HepG2 (cell line): ENCODE data around the gene CLDN9. TPM values are rescaled to one million over a fixed set of nuclear protein-coding genes. Genes with fewer than 3 reads are reported as not detected.
A peak's percentile ranks its signal among the peaks of the same experiment; 100 is the strongest.

ENCODE experiments used
- CCAR2 ChIP-seq: fragments of 200-400 bp; formaldehyde crosslinking; optimal IDR thresholded peaks from 2 replicates; pipeline ENCODE3; 2018; ENCODE audit warnings: low read depth, mild to moderate bottlenecking, low read length, moderate library complexity
- CREB1 ChIP-seq, 2 experiments: fragments of 450-650 bp in 1 of 2; IDR thresholded peaks; 2 replicates each; pipeline ENCODE4 v1.6.1; 2016 to 2017; ENCODE audit warnings: control low read depth in 1 of 2, mild to moderate bottlenecking in 1 of 2, missing compliant biosample characterization in 1 of 2, missing genetic modification characterization in 1 of 2
- CREM ChIP-seq, 2 experiments: sonication (generic) in 1 of 2; formaldehyde crosslinking in 1 of 2; IDR thresholded peaks; 2 replicates each; pipeline versions ENCODE4 v1.4.0 to v1.6.1; 2016 to 2020; ENCODE audit warnings: antibody characterized with exemption in 1 of 2, mild to moderate bottlenecking in 1 of 2, missing genetic modification reagents in 1 of 2
- DMAP1 ChIP-seq: IDR thresholded peaks from 2 replicates; pipeline ENCODE4 v1.6.1; 2016
- HOXA5 ChIP-seq: sonication (generic); formaldehyde crosslinking; IDR thresholded peaks from 2 replicates; pipeline ENCODE4 v1.4.0; 2020; ENCODE audit warnings: missing genetic modification reagents
- KAT7 ChIP-seq: IDR thresholded peaks from 2 replicates; pipeline ENCODE4 v1.6.1; 2018; ENCODE audit warnings: borderline replicate concordance, missing compliant biosample characterization
- KLF13 ChIP-seq: sonication (generic); formaldehyde crosslinking; IDR thresholded peaks from 2 replicates; pipeline ENCODE4 v1.4.0; 2020; ENCODE audit warnings: mild to moderate bottlenecking, missing genetic modification reagents
- MATR3 ChIP-seq: sonication (generic); formaldehyde crosslinking; IDR thresholded peaks from 2 replicates; pipeline ENCODE4 v1.4.0; 2020; ENCODE audit warnings: missing genetic modification reagents
- MIXL1 ChIP-seq: IDR thresholded peaks from 2 replicates; pipeline ENCODE4 v1.6.1; 2016
- MXD3 ChIP-seq: IDR thresholded peaks from 2 replicates; pipeline ENCODE4 v1.6.1; 2016; ENCODE audit warnings: mild to moderate bottlenecking, missing biosample characterization, missing genetic modification reagents
- MYNN ChIP-seq: sonication (generic); formaldehyde crosslinking; IDR thresholded peaks from 2 replicates; pipeline ENCODE4 v1.4.0; 2020; ENCODE audit warnings: mild to moderate bottlenecking, low read depth, missing genetic modification reagents
- NCOA2 ChIP-seq: sonication (generic); formaldehyde crosslinking; IDR thresholded peaks from 2 replicates; pipeline ENCODE4 v1.8.0; 2022; ENCODE audit warnings: inconsistent platforms
- NFE2 ChIP-seq: sonication (generic); formaldehyde crosslinking; IDR thresholded peaks from 2 replicates; pipeline ENCODE4 v1.4.0; 2020; ENCODE audit warnings: missing genetic modification reagents
- NFE2L2 ChIP-seq: fragments of 150-350 bp; IDR thresholded peaks from 2 replicates; pipeline ENCODE4 v1.6.1; 2014; ENCODE audit warnings: low read length
- NR3C1 ChIP-seq: sonication (generic); formaldehyde crosslinking; IDR thresholded peaks from 2 replicates; pipeline ENCODE4 v1.4.0; 2020; ENCODE audit warnings: missing genetic modification reagents
- PAX8 ChIP-seq: sonication (generic); formaldehyde crosslinking; IDR thresholded peaks from 2 replicates; pipeline ENCODE4 v1.8.0; 2022; ENCODE audit warnings: mild to moderate bottlenecking, missing genetic modification reagents, borderline replicate concordance
- PTBP1 ChIP-seq: fragments of 200-400 bp; formaldehyde crosslinking; IDR thresholded peaks from 2 replicates; pipeline ENCODE4 v1.6.1; 2018; ENCODE audit warnings: low read length, low read depth; ENCODE audit not compliant: poor library complexity, severe bottlenecking
- RBAK ChIP-seq: sonication (generic); formaldehyde crosslinking; IDR thresholded peaks from 2 replicates; pipeline ENCODE4 v1.5.1; 2020; ENCODE audit warnings: mild to moderate bottlenecking, missing genetic modification reagents
- ZBTB37 ChIP-seq: sonication (generic); formaldehyde crosslinking; IDR thresholded peaks from 2 replicates; pipeline ENCODE4 v1.4.0; 2020; ENCODE audit warnings: mild to moderate bottlenecking, missing genetic modification reagents
- ZNF317 ChIP-seq: sonication (generic); formaldehyde crosslinking; IDR thresholded peaks from 2 replicates; pipeline ENCODE4 v1.5.0; 2020; ENCODE audit warnings: mild to moderate bottlenecking, missing genetic modification reagents
- ZNF382 ChIP-seq: sonication (generic); formaldehyde crosslinking; IDR thresholded peaks from 2 replicates; pipeline ENCODE4 v1.5.0; 2020; ENCODE audit warnings: missing genetic modification reagents, mild to moderate bottlenecking, borderline replicate concordance
- ZNF460 ChIP-seq: sonication (generic); formaldehyde crosslinking; IDR thresholded peaks from 2 replicates; pipeline ENCODE4 v1.5.1; 2020; ENCODE audit warnings: missing genetic modification reagents, mild to moderate bottlenecking, borderline replicate concordance
- ZNF891 ChIP-seq: sonication (generic); formaldehyde crosslinking; IDR thresholded peaks from 2 replicates; pipeline ENCODE4 v1.5.0; 2020; ENCODE audit warnings: mild to moderate bottlenecking, missing genetic modification reagents
- polyA plus RNA-seq, 8 experiments: library from polyadenylated mRNA; depleted of rRNA in 3 of 8; stranded (reverse) in 7 of 8; unstranded in 1 of 8; fragments of >200 nt; fragmentation: Illumina TruSeq in 4 of 8; extraction: Trizol in 4 of 8; gene quantifications; 2 replicates each; pipeline versions ENCODE4 v1.2.1 to v1.2.3, GENCODE V29; 2011 to 2016; ENCODE audit warnings: low read depth in 4 of 8, missing spikeins in 1 of 8, mixed read lengths in 1 of 8; ENCODE audit not compliant: insufficient read depth in 1 of 8
- total RNA-seq, 5 experiments: library from RNA; depleted of rRNA; stranded (reverse); fragments of >200 nt; fragmentation: Illumina TruSeq; extraction: Trizol; gene quantifications; 2 replicates each; pipeline ENCODE4 v1.2.3, GENCODE V29; 2016; ENCODE audit warnings: low read depth in 1 of 5
- TF ChIP-seq, protein P1 (sequence below): IDR thresholded peaks from 2 replicates; pipeline ENCODE4 v1.4.0; 2020; ENCODE audit warnings: mild to moderate bottlenecking, missing genetic modification reagents

The CLDN9 gene
- total and polyA plus RNA-seq, 2 of the 13 experiments (the other 11 are each of a cell fraction or from before 2014, with no cell fraction given) = 0.15 to 0.26 TPM

- TF ChIP-seq MXD3 (CRISPR knock-in tag) (peak; percentile 55; the same call in 1 of the 2 replicates), MYNN (CRISPR knock-in tag) (no peak), KLF13 (CRISPR knock-in tag) (no peak), ZNF891 (CRISPR knock-in tag) (no peak; the same call in 1 of the 2 replicates), NFE2L2 (no peak), ZNF460 (peak; percentile 99), CREB1 (IDR thresholded peaks at IDR 0.05) (no peak), CREB1 (CRISPR knock-in tag; IDR thresholded peaks at IDR 0.05) (peak; percentile 60; the same call in 1 of the 2 replicates), NFE2 (no peak), ZNF382 (CRISPR knock-in tag) (no peak), MIXL1 (peak; percentile 38; the same call in 1 of the 2 replicates), HOXA5 (no peak), MATR3 (CRISPR knock-in tag) (no peak), ZNF317 (CRISPR knock-in tag) (peak; percentile 14; the same call in 1 of the 2 replicates), NR3C1 (CRISPR knock-in tag) (no peak), ZBTB37 (CRISPR knock-in tag) (no peak), DMAP1 (peak; percentile 41; the same call in 1 of the 2 replicates), RBAK (CRISPR knock-in tag) (no peak), KAT7 (CRISPR knock-in tag) (no peak), PAX8 (CRISPR knock-in tag) (no peak), NCOA2 (CRISPR knock-in tag) (peak; percentile 50; the same call in 1 of the 2 replicates), CREM (IDR thresholded peaks at IDR 0.05) (no peak; the same call in 1 of the 2 replicates), CREM (CRISPR knock-in tag; IDR thresholded peaks at IDR 0.05) (no peak), CCAR2 (no peak), PTBP1 (no peak)
- TF ChIP-seq, protein P1, sequence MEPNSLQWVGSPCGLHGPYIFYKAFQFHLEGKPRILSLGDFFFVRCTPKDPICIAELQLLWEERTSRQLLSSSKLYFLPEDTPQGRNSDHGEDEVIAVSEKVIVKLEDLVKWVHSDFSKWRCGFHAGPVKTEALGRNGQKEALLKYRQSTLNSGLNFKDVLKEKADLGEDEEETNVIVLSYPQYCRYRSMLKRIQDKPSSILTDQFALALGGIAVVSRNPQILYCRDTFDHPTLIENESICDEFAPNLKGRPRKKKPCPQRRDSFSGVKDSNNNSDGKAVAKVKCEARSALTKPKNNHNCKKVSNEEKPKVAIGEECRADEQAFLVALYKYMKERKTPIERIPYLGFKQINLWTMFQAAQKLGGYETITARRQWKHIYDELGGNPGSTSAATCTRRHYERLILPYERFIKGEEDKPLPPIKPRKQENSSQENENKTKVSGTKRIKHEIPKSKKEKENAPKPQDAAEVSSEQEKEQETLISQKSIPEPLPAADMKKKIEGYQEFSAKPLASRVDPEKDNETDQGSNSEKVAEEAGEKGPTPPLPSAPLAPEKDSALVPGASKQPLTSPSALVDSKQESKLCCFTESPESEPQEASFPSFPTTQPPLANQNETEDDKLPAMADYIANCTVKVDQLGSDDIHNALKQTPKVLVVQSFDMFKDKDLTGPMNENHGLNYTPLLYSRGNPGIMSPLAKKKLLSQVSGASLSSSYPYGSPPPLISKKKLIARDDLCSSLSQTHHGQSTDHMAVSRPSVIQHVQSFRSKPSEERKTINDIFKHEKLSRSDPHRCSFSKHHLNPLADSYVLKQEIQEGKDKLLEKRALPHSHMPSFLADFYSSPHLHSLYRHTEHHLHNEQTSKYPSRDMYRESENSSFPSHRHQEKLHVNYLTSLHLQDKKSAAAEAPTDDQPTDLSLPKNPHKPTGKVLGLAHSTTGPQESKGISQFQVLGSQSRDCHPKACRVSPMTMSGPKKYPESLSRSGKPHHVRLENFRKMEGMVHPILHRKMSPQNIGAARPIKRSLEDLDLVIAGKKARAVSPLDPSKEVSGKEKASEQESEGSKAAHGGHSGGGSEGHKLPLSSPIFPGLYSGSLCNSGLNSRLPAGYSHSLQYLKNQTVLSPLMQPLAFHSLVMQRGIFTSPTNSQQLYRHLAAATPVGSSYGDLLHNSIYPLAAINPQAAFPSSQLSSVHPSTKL (CRISPR knock-in tag) = peak; percentile 51
These were observed 31.4 kb upstream of the CLDN9 start (continued) for GRCh38 chr16:2981177-2981898.
